Neuronal stem cell (in vitro differentiated cells): ENCODE measurements around the gene ZDHHC7.
A peak's percentile ranks its signal among the peaks of the same experiment; 100 is the strongest.

Experiments
- DNase-seq: peaks from one replicate; pipeline ENCODE4 v3.0.0-alpha.2; 2013; ENCODE audit warnings: low spot score
- H2AFZ ChIP-seq: one replicate; pipeline ENCODE4 v1.6.1; 2013; ENCODE audit warnings: mild to moderate bottlenecking, low read length, inconsistent platforms
- H2AK5ac ChIP-seq: 2 replicates; pipeline ENCODE4 v1.6.1; 2013; ENCODE audit warnings: low read depth, mild to moderate bottlenecking, inconsistent platforms, low read length, moderate library complexity, mixed read lengths
- H2BK120ac ChIP-seq: 2 replicates; pipeline ENCODE4 v1.6.1; 2013; ENCODE audit warnings: low read depth, mild to moderate bottlenecking, inconsistent platforms, low read length, moderate library complexity, mixed read lengths
- H2BK12ac ChIP-seq: one replicate; pipeline ENCODE4 v1.6.1; 2013; ENCODE audit warnings: low read length, inconsistent platforms
- H2BK15ac ChIP-seq: 2 replicates; pipeline ENCODE4 v1.6.1; 2013; ENCODE audit warnings: mild to moderate bottlenecking, low read length, inconsistent platforms, mixed read lengths
- H2BK5ac ChIP-seq: one replicate; pipeline ENCODE4 v1.6.1; 2013; ENCODE audit warnings: inconsistent platforms, mild to moderate bottlenecking, low read length, moderate library complexity
- H3K14ac ChIP-seq: one replicate; pipeline ENCODE4 v1.6.1; 2013; ENCODE audit warnings: low read length, inconsistent platforms
- H3K18ac ChIP-seq: 2 replicates; pipeline ENCODE4 v1.6.1; 2013; ENCODE audit warnings: low read length, inconsistent platforms
- H3K23ac ChIP-seq: 2 replicates; pipeline ENCODE4 v1.6.1; 2013; ENCODE audit warnings: low read depth, mild to moderate bottlenecking, mixed read lengths, low read length, inconsistent platforms; ENCODE audit not compliant: poor library complexity
- H3K27ac ChIP-seq: replicated peaks from 3 replicates; pipeline ENCODE4 v1.5.1; 2013; ENCODE audit warnings: low read length, inconsistent platforms
- H3K27me3 ChIP-seq, 3 experiments: 2 replicates each; pipeline ENCODE4 v1.6.1; 2013; ENCODE audit warnings: low read length in 3 of 3, mild to moderate bottlenecking in 2 of 3, inconsistent platforms in 1 of 3, low read depth in 1 of 3, mixed read lengths in 1 of 3, moderate library complexity in 1 of 3; ENCODE audit not compliant: control insufficient read depth in 3 of 3, insufficient read depth in 3 of 3
- H3K36me3 ChIP-seq, 2 donors: replicated peaks in 1 of 2; 2 replicates each; pipeline ENCODE4 v1.6.1; 2013; ENCODE audit warnings: low read length in 2 of 2; ENCODE audit not compliant: control insufficient read depth in 2 of 2, insufficient read depth in 2 of 2
- H3K4ac ChIP-seq: 2 replicates; pipeline ENCODE4 v1.6.1; 2013; ENCODE audit warnings: inconsistent platforms, mild to moderate bottlenecking, low read length, moderate library complexity
- H3K4me1 ChIP-seq, 2 donors: 1 replicate in 1 of 2; 2 replicates in 1 of 2; pipeline ENCODE4 v1.6.1; 2013; ENCODE audit warnings: low read length in 2 of 2, low read depth in 1 of 2; ENCODE audit not compliant: control insufficient read depth in 2 of 2, insufficient read depth in 1 of 2
- H3K4me2 ChIP-seq: one replicate; pipeline ENCODE4 v1.6.1; 2013; ENCODE audit warnings: mild to moderate bottlenecking, low read length, inconsistent platforms; ENCODE audit not compliant: insufficient read depth, poor library complexity, severe bottlenecking
- H3K4me3 ChIP-seq, 2 donors: 2 replicates each; pipeline ENCODE4 v1.5.1; 2013; ENCODE audit warnings: low read length in 2 of 2, mild to moderate bottlenecking in 2 of 2, inconsistent platforms in 1 of 2, moderate library complexity in 1 of 2
- H3K79me1 ChIP-seq: one replicate; pipeline ENCODE4 v1.6.1; 2013; ENCODE audit warnings: low read depth, mild to moderate bottlenecking, inconsistent platforms, low read length, moderate library complexity
- H3K9ac ChIP-seq: one replicate; pipeline ENCODE4 v1.6.1; 2013; ENCODE audit warnings: mild to moderate bottlenecking, low read depth, low read length, inconsistent platforms; ENCODE audit not compliant: poor library complexity
- H3K9me3 ChIP-seq, 2 donors: replicated peaks in 1 of 2; 2 replicates each; pipeline versions ENCODE3 to v1.6.1; 2013; ENCODE audit warnings: low read length in 2 of 2, mild to moderate bottlenecking in 2 of 2, inconsistent platforms in 1 of 2, low read depth in 1 of 2, mixed read lengths in 1 of 2, moderate library complexity in 1 of 2; ENCODE audit not compliant: control insufficient read depth in 2 of 2, insufficient read depth in 1 of 2
- H4K8ac ChIP-seq: one replicate; pipeline ENCODE4 v1.6.1; 2013; ENCODE audit warnings: low read depth, mild to moderate bottlenecking, inconsistent platforms, low read length, moderate library complexity
- H4K91ac ChIP-seq: one replicate; pipeline ENCODE4 v1.6.1; 2013; ENCODE audit warnings: low read length, low read depth, mild to moderate bottlenecking, inconsistent platforms; ENCODE audit not compliant: poor library complexity
- WGBS, 2 donors: extraction: QIAGEN DNeasy Blood & Tissue Kit; methylation state at CpG; one replicate each; pipeline ENCODE4 v1.1.7; 2013; ENCODE audit warnings: missing lambda C conversion rate in 2 of 2, mixed read lengths in 1 of 2; ENCODE audit not compliant: insufficient read length in 2 of 2, insufficient replicate concordance in 1 of 2; ENCODE audit errors: extremely low coverage in 2 of 2; 5-methylcytosine and 5-hydroxymethylcytosine counted together

Gene ZDHHC7

GRCh38 chr16:85042606-85043005 is 31.3 kb upstream of the ZDHHC7 start:
- no CpG with 5 or more reads among the region's 6 CpGs for WGBS, 2 donors
- H3K9me3 ChIP-seq: no peaks in the 10 kb centered on the region

GRCh38 chr16:85042167-85042526 is 30.8 kb upstream of the ZDHHC7 start:
- peaks cover 1 to 3% of the 10 kb centered on the region in 2 donors for H3K4me1 ChIP-seq
- H3K18ac ChIP-seq: no peak overlapping the region
- H2BK15ac ChIP-seq: no peak overlapping the region
- DNase-seq: no peak
- H3K27me3 ChIP-seq: no peaks in the 10 kb centered on the region
- no peaks in the 10 kb centered on the region for H3K36me3 ChIP-seq
- no peak overlapping the region for H3K4ac ChIP-seq
- WGBS, 2 donors: no CpG with 5 or more reads among the region's 6 CpGs
- no peak overlapping the region for H2BK12ac ChIP-seq
- no peak overlapping the region for H3K14ac ChIP-seq
- no peak overlapping the region for H2AK5ac ChIP-seq
- no peak overlapping the region for H3K4me2 ChIP-seq
- no peak overlapping the region for H4K91ac ChIP-seq
- H3K9ac ChIP-seq: no peak overlapping the region
- no peak overlapping the region for H3K23ac ChIP-seq
- H3K27ac ChIP-seq: no peak overlapping the region
- H4K8ac ChIP-seq: no peak overlapping the region
- H2BK5ac ChIP-seq: no peak overlapping the region
- no peak overlapping the region for H2BK120ac ChIP-seq
- no peaks in the 10 kb centered on the region for H3K9me3 ChIP-seq
- H3K4me3 ChIP-seq: no peak overlapping the region
- H3K79me1 ChIP-seq: no peaks in the 10 kb centered on the region
- no peak overlapping the region for H2AFZ ChIP-seq

More at GRCh38 chr16:85042606-85043005, 31.3 kb upstream of the ZDHHC7 start:
- H2AK5ac ChIP-seq: no peak overlapping the region
- no peak overlapping the region for H3K4me2 ChIP-seq
- no peak overlapping the region for H4K91ac ChIP-seq
- H3K18ac ChIP-seq: no peak overlapping the region
- no peak overlapping the region for H2AFZ ChIP-seq
- H3K36me3 ChIP-seq: no peaks in the 10 kb centered on the region
- H3K4ac ChIP-seq: no peak overlapping the region
- no peak overlapping the region for H3K23ac ChIP-seq
- H2BK12ac ChIP-seq: no peak overlapping the region
- H3K27ac ChIP-seq: no peak overlapping the region
- H3K27me3 ChIP-seq: no peaks in the 10 kb centered on the region
- H3K4me3 ChIP-seq: no peak overlapping the region
- no peak overlapping the region for H2BK120ac ChIP-seq
- H2BK15ac ChIP-seq: no peak overlapping the region
- H4K8ac ChIP-seq: no peak overlapping the region
- H3K4me1 ChIP-seq: peaks cover 1 to 2% of the 10 kb centered on the region in 2 donors
- no peak overlapping the region for H3K9ac ChIP-seq
- H2BK5ac ChIP-seq: no peak overlapping the region
- DNase-seq: no peak
- H3K79me1 ChIP-seq: no peaks in the 10 kb centered on the region
- H3K14ac ChIP-seq: no peak overlapping the region

GRCh38 chr16:85041219-85042166 is 30.2 kb upstream of the ZDHHC7 start:
- H4K91ac ChIP-seq: no peak overlapping the region
- no peak overlapping the region for H3K4me2 ChIP-seq
- no CpG with 5 or more reads among the region's 27 CpGs for WGBS, 2 donors
- H2BK5ac ChIP-seq: no peak overlapping the region
- no peak overlapping the region for H3K9ac ChIP-seq
- H2BK15ac ChIP-seq: no peak overlapping the region
- peak overlapping the region; percentile 39 for H3K23ac ChIP-seq
- no peak overlapping the region for H4K8ac ChIP-seq
- no peak overlapping the region for H3K27ac ChIP-seq
- no peak overlapping the region for H2BK120ac ChIP-seq
- no peak overlapping the region for H3K4me3 ChIP-seq
- no peak overlapping the region for H3K4ac ChIP-seq
- H2BK12ac ChIP-seq: no peak overlapping the region
- H3K9me3 ChIP-seq: no peaks in the 10 kb centered on the region
- no peak overlapping the region for H3K14ac ChIP-seq
- no peak overlapping the region for H3K18ac ChIP-seq
- H2AFZ ChIP-seq: no peak overlapping the region
- no peak overlapping the region for H2AK5ac ChIP-seq
- H3K36me3 ChIP-seq: no peaks in the 10 kb centered on the region
- no peaks in the 10 kb centered on the region for H3K27me3 ChIP-seq
- peaks cover 1 to 3% of the 10 kb centered on the region in 2 donors for H3K4me1 ChIP-seq
- DNase-seq: no peak
- H3K79me1 ChIP-seq: no peaks in the 10 kb centered on the region

GRCh38 chr16:85040685-85041084 is 29.4 kb upstream of the ZDHHC7 start:
- Histone ChIP-seq H3K27ac (no peak overlapping the region), H4K91ac (no peak overlapping the region), H3K23ac (no peak overlapping the region), H3K14ac (no peak overlapping the region), H3K4me3 (no peak overlapping the region), H3K4me1 (peaks cover 1 to 3% of the 10 kb centered on the region in 2 donors), H3K9ac (no peak overlapping the region), H2AFZ (no peak overlapping the region), H2BK5ac (no peak overlapping the region), H4K8ac (no peak overlapping the region), H2AK5ac (no peak overlapping the region), H3K18ac (no peak overlapping the region), H3K27me3 (no peaks in the 10 kb centered on the region), H2BK12ac (no peak overlapping the region), H3K4me2 (no peak overlapping the region), H2BK15ac (no peak overlapping the region), H3K9me3 (no peaks in the 10 kb centered on the region), H3K4ac (no peak overlapping the region), H3K36me3 (no peaks in the 10 kb centered on the region), H2BK120ac (no peak overlapping the region), H3K79me1 (no peaks in the 10 kb centered on the region)
- DNase-seq: no peak
- no CpG with 5 or more reads among the region's 6 CpGs for WGBS, 2 donors
